ENCODE results near the gene KIF26A.

Gene KIF26A

GRCh38 chr14:104175041-104175440 lies 36.7 kb downstream of the KIF26A start:
- H4K20me1 ChIP-seq (ENCODE audit: low read depth, low read length) = no peaks in the 10 kb centered on the region
- H3K4me3 ChIP-seq (ENCODE audit: insufficient read depth, low read length, poor library complexity, severe bottlenecking) = no peak overlapping the region
- no peaks in the 10 kb centered on the region for H3K9me2 ChIP-seq (replicated peaks; ENCODE audit: insufficient read depth, low read length)
- no peak overlapping the region for H2AFZ ChIP-seq (ENCODE audit: low read depth, low read length, severe bottlenecking)
- TF ChIP-seq CTCF (IDR thresholded peaks at IDR 0.05; ENCODE audit: insufficient read depth, low read length, poor library complexity, severe bottlenecking) = no peak
- no peaks in the 10 kb centered on the region for H3K36me3 ChIP-seq (ENCODE audit: low read length)
- no peak overlapping the region for H3K9ac ChIP-seq (ENCODE audit: low read length)
- no peak overlapping the region for H3K27ac ChIP-seq (ENCODE audit: low read depth, low read length)
- no peaks in the 10 kb centered on the region for H3F3A ChIP-seq (ENCODE audit: insufficient read depth)
- no peaks in the 10 kb centered on the region for H3K9me3 ChIP-seq (ENCODE audit: insufficient read depth, low read length)
- no peaks in the 10 kb centered on the region for H3K27me3 ChIP-seq (ENCODE audit: low read length)
- no peaks in the 10 kb centered on the region for H3K79me2 ChIP-seq (ENCODE audit: insufficient read depth, low read length)
- no peak overlapping the region for H3K4me2 ChIP-seq (ENCODE audit: low read depth, low read length, poor library complexity, severe bottlenecking)

GRCh38 chr14:104175811-104176210 lies 37.4 kb downstream of the KIF26A start:
- no peaks in the 10 kb centered on the region for H3K27me3 ChIP-seq (ENCODE audit: low read length)
- no peak for TF ChIP-seq CTCF (IDR thresholded peaks at IDR 0.05; ENCODE audit: insufficient read depth, low read length, poor library complexity, severe bottlenecking)
- no peak for TF ChIP-seq EZH2phosphoT487 (conservative IDR thresholded peaks at IDR 0.05; ENCODE audit: low read length)
- no peak overlapping the region for H3K4me2 ChIP-seq (ENCODE audit: low read depth, low read length, poor library complexity, severe bottlenecking)
- no peaks in the 10 kb centered on the region for H3K79me2 ChIP-seq (ENCODE audit: insufficient read depth, low read length)
- H3K4me3 ChIP-seq (ENCODE audit: insufficient read depth, low read length, poor library complexity, severe bottlenecking) = no peak overlapping the region
- no peaks in the 10 kb centered on the region for H3K9me2 ChIP-seq (replicated peaks; ENCODE audit: insufficient read depth, low read length)
- no peak overlapping the region for H3K27ac ChIP-seq (ENCODE audit: low read depth, low read length)
- H2AFZ ChIP-seq (ENCODE audit: low read depth, low read length, severe bottlenecking) = no peak overlapping the region
- no peak overlapping the region for H3K9ac ChIP-seq (ENCODE audit: low read length)
- H3K9me3 ChIP-seq (ENCODE audit: insufficient read depth, low read length) = no peaks in the 10 kb centered on the region
- H4K20me1 ChIP-seq (ENCODE audit: low read depth, low read length) = no peaks in the 10 kb centered on the region
- H3K36me3 ChIP-seq (ENCODE audit: low read length) = no peaks in the 10 kb centered on the region
- H3F3A ChIP-seq (ENCODE audit: insufficient read depth) = no peaks in the 10 kb centered on the region

- H4K20me1 ChIP-seq (ENCODE audit: low read depth, low read length) = no peaks in the 10 kb centered on the region
- no peaks in the 10 kb centered on the region for H3K9me3 ChIP-seq (ENCODE audit: insufficient read depth, low read length)
- no peak overlapping the region for H3K4me3 ChIP-seq (ENCODE audit: insufficient read depth, low read length, poor library complexity, severe bottlenecking)
- H3K36me3 ChIP-seq (ENCODE audit: low read length) = no peaks in the 10 kb centered on the region
- TF ChIP-seq EZH2phosphoT487 (conservative IDR thresholded peaks at IDR 0.05; ENCODE audit: low read length) (no peak), CTCF (IDR thresholded peaks at IDR 0.05; ENCODE audit: insufficient read depth, low read length, poor library complexity, severe bottlenecking) (no peak)
- no peak overlapping the region for H2AFZ ChIP-seq (ENCODE audit: low read depth, low read length, severe bottlenecking)
- H3K27ac ChIP-seq (ENCODE audit: low read depth, low read length) = no peak overlapping the region
- no peak overlapping the region for H3K9ac ChIP-seq (ENCODE audit: low read length)
- no peaks in the 10 kb centered on the region for H3K27me3 ChIP-seq (ENCODE audit: low read length)
- no peak overlapping the region for H3K4me2 ChIP-seq (ENCODE audit: low read depth, low read length, poor library complexity, severe bottlenecking)
- H3K79me2 ChIP-seq (ENCODE audit: insufficient read depth, low read length) = no peaks in the 10 kb centered on the region
- no peaks in the 10 kb centered on the region for H3K9me2 ChIP-seq (replicated peaks; ENCODE audit: insufficient read depth, low read length)
- no peaks in the 10 kb centered on the region for H3F3A ChIP-seq (ENCODE audit: insufficient read depth)
Measured at GRCh38 chr14:104176611-104177010, 38.2 kb downstream of the KIF26A start.

GRCh38 chr14:104177411-104177810 lies 39.0 kb downstream of the KIF26A start:
- Histone ChIP-seq H3K36me3 (ENCODE audit: low read length) (no peaks in the 10 kb centered on the region), H3F3A (ENCODE audit: insufficient read depth) (no peaks in the 10 kb centered on the region), H3K79me2 (ENCODE audit: insufficient read depth, low read length) (no peaks in the 10 kb centered on the region), H3K9me2 (replicated peaks; ENCODE audit: insufficient read depth, low read length) (no peaks in the 10 kb centered on the region), H3K9ac (ENCODE audit: low read length) (no peak overlapping the region), H3K27ac (ENCODE audit: low read depth, low read length) (no peak overlapping the region), H3K4me2 (ENCODE audit: low read depth, low read length, poor library complexity, severe bottlenecking) (no peak overlapping the region), H3K4me3 (ENCODE audit: insufficient read depth, low read length, poor library complexity, severe bottlenecking) (no peak overlapping the region), H3K27me3 (ENCODE audit: low read length) (no peaks in the 10 kb centered on the region), H2AFZ (ENCODE audit: low read depth, low read length, severe bottlenecking) (no peak overlapping the region), H3K9me3 (ENCODE audit: insufficient read depth, low read length) (no peaks in the 10 kb centered on the region), H4K20me1 (ENCODE audit: low read depth, low read length) (no peaks in the 10 kb centered on the region)
- TF ChIP-seq CTCF (IDR thresholded peaks at IDR 0.05; ENCODE audit: insufficient read depth, low read length, poor library complexity, severe bottlenecking) (no peak), EZH2phosphoT487 (conservative IDR thresholded peaks at IDR 0.05; ENCODE audit: low read length) (no peak)
